ENCODE data around the gene VAX1.
"Not testable (repeated sequence)": the region's sequence is repeated elsewhere in the genome, so short reads cannot be mapped to it uniquely, and the experiment has no call there.

The VAX1 gene

GRCh38 chr10:117137911-117138642, at the start of gene VAX1:
TSS of gene VAX1 (minus strand) at chr10:117138270. CDS start at chr10:117138056, 214 bp downstream.
- DNase-seq (ENCODE audit: low spot score), result no peak

GRCh38 chr10:117186832-117187615, 49.0 kb upstream of the VAX1 start:
- no peak for DNase-seq (ENCODE audit: low spot score)

GRCh38 chr10:117185817-117186216, 47.7 kb upstream of the VAX1 start:
- DNase-seq (ENCODE audit: low spot score), result not testable (repeated sequence)

- no peak for DNase-seq (ENCODE audit: low spot score)
Measured at GRCh38 chr10:117184821-117185220, 46.8 kb upstream of the VAX1 start.

- DNase-seq (ENCODE audit: low spot score), result no peak
Measured at GRCh38 chr10:117184296-117184695, 46.2 kb upstream of the VAX1 start.

- DNase-seq (ENCODE audit: low spot score), result no peak
Measured at GRCh38 chr10:117178190-117178589, 40.1 kb upstream of the VAX1 start.

- DNase-seq (ENCODE audit: low spot score), result peak; percentile 86
Measured at GRCh38 chr10:117175901-117176534, 37.9 kb upstream of the VAX1 start.

GRCh38 chr10:117175215-117175900, 37.3 kb upstream of the VAX1 start:
- peak; percentile 5 for DNase-seq (ENCODE audit: low spot score)

GRCh38 chr10:117174439-117175214, 36.6 kb upstream of the VAX1 start:
- DNase-seq (ENCODE audit: low spot score), result peak; percentile 85

- DNase-seq (ENCODE audit: low spot score), result no peak
Measured at GRCh38 chr10:117170244-117170643, 32.2 kb upstream of the VAX1 start.

GRCh38 chr10:117169480-117169879, 31.4 kb upstream of the VAX1 start:
- no peak for DNase-seq (ENCODE audit: low spot score)

GRCh38 chr10:117168729-117169128, 30.7 kb upstream of the VAX1 start:
- no peak for DNase-seq (ENCODE audit: low spot score)

- DNase-seq (ENCODE audit: low spot score), result peak; percentile 56
Measured at GRCh38 chr10:117167789-117168674, 30.0 kb upstream of the VAX1 start.

GRCh38 chr10:117167346-117167788, 29.3 kb upstream of the VAX1 start:
- DNase-seq (ENCODE audit: low spot score), result no peak

- no peak for DNase-seq (ENCODE audit: low spot score)
Measured at GRCh38 chr10:117166418-117167345, 28.6 kb upstream of the VAX1 start.

GRCh38 chr10:117165538-117166417, 27.7 kb upstream of the VAX1 start:
- peak; percentile 51 for DNase-seq (ENCODE audit: low spot score)

- peak; percentile 15 for DNase-seq (ENCODE audit: low spot score)
Measured at GRCh38 chr10:117164592-117165537, 26.8 kb upstream of the VAX1 start.

Data from pons (tissue), 1 donor.